ENCODE measurements around the gene CHPF2. TPM values are rescaled to one million over a fixed set of nuclear protein-coding genes. Genes with fewer than 3 reads are reported as not detected.

Gene CHPF2
- polyA plus RNA-seq, 3 donors: 34.4 to 38.0 (median 36.0) TPM

- no peak overlapping the region for H3K4me2 ChIP-seq (replicated peaks; ENCODE audit: extremely low read depth, low read length, poor library complexity, severe bottlenecking)
- peaks cover 82 to 100% of the 10 kb centered on the region in 2 donors for H3K36me3 ChIP-seq (replicated peaks in 1 of 2; ENCODE audit: control insufficient read depth in 1 of 2, insufficient read depth in 2 of 2, low read length in 2 of 2)
- no peak overlapping the region for H2AFZ ChIP-seq (ENCODE audit: insufficient read depth, low read depth, low read length, poor library complexity, severe bottlenecking)
- Mint-ChIP-seq H3K36me3 (peaks cover 83 to 96% of the 10 kb centered on the region in 2 donors), H3K27me3 (ENCODE audit: low read depth in 3 of 3) (peaks cover 0 to 3% (median 0%) of the 10 kb centered on the region in 3 donors), H3K27ac (no peak overlapping the region), H3K4me3 (no peak overlapping the region), H3K4me1 (no peaks in the 10 kb centered on the region), H3K9me3 (peaks cover 0 to 2% (median 0%) of the 10 kb centered on the region in 7 donors)
- H3K27me3 ChIP-seq (ENCODE audit: control insufficient read depth in 2 of 2, insufficient read depth in 2 of 2, low read length in 2 of 2): no peaks in the 10 kb centered on the region
- no peak overlapping the region for H3K27ac ChIP-seq (ENCODE audit: low read depth in 1 of 2, low read length in 2 of 2)
- H3K4me3 ChIP-seq (replicated peaks in 1 of 3; ENCODE audit: low read depth in 2 of 3, low read length in 3 of 3): no peak overlapping the region
- 96% methylated on average over 6 of the region's 9 CpGs for WGBS (ENCODE audit: insufficient coverage)
- H3K79me2 ChIP-seq (ENCODE audit: insufficient read depth, low read length): no peaks in the 10 kb centered on the region
- no peak overlapping the region for H3K9ac ChIP-seq (ENCODE audit: insufficient read depth, low read length, poor library complexity, severe bottlenecking)
- no peak for DNase-seq
- no peaks in the 10 kb centered on the region for H3K4me1 ChIP-seq (ENCODE audit: control insufficient read depth in 1 of 2, insufficient read depth in 2 of 2, low read length in 2 of 2)
- no peak for TF ChIP-seq CTCF (IDR thresholded peaks at IDR 0.05)
- no peaks in the 10 kb centered on the region for H3K9me3 ChIP-seq (replicated peaks in 1 of 2; ENCODE audit: control insufficient read depth in 1 of 2, insufficient read depth in 1 of 2, low read length in 2 of 2)
- intact Hi-C loops (cut with micrococcal nuclease): no loop called here
- H4K20me1 ChIP-seq (ENCODE audit: insufficient read depth, low read length): no peaks in the 10 kb centered on the region
Observed at GRCh38 chr7:151218170-151218569, 14.1 kb upstream of the CHPF2 start.

- H3K27ac ChIP-seq (ENCODE audit: low read depth in 1 of 2, low read length in 2 of 2): no peak overlapping the region
- peaks cover 54 to 66% of the 10 kb centered on the region in 2 donors for H3K36me3 Mint-ChIP-seq
- peaks cover 23 to 27% of the 10 kb centered on the region in 2 donors for H3K4me1 ChIP-seq (ENCODE audit: control insufficient read depth in 1 of 2, insufficient read depth in 2 of 2, low read length in 2 of 2)
- H3K9me3 Mint-ChIP-seq: peaks cover 0 to 2% (median 0%) of the 10 kb centered on the region in 7 donors
- no peak overlapping the region for H2AFZ ChIP-seq (ENCODE audit: insufficient read depth, low read depth, low read length, poor library complexity, severe bottlenecking)
- no peak overlapping the region for H3K4me3 Mint-ChIP-seq
- no peaks in the 10 kb centered on the region for H4K20me1 ChIP-seq (ENCODE audit: insufficient read depth, low read length)
- H3K9ac ChIP-seq (ENCODE audit: insufficient read depth, low read length, poor library complexity, severe bottlenecking): no peak overlapping the region
- H3K4me2 ChIP-seq (replicated peaks; ENCODE audit: extremely low read depth, low read length, poor library complexity, severe bottlenecking): no peak overlapping the region
- H3K36me3 ChIP-seq (replicated peaks in 1 of 2; ENCODE audit: control insufficient read depth in 1 of 2, insufficient read depth in 2 of 2, low read length in 2 of 2): peaks cover 46 to 64% of the 10 kb centered on the region in 2 donors
- no peaks in the 10 kb centered on the region for H3K9me3 ChIP-seq (replicated peaks in 1 of 2; ENCODE audit: control insufficient read depth in 1 of 2, insufficient read depth in 1 of 2, low read length in 2 of 2)
- peaks cover 19% of the 10 kb centered on the region for H3K79me2 ChIP-seq (ENCODE audit: insufficient read depth, low read length)
- no peak overlapping the region for H3K4me3 ChIP-seq (replicated peaks in 1 of 3; ENCODE audit: low read depth in 2 of 3, low read length in 3 of 3)
- DNase-seq: no peak
- H3K27me3 ChIP-seq (ENCODE audit: control insufficient read depth in 2 of 2, insufficient read depth in 2 of 2, low read length in 2 of 2): no peaks in the 10 kb centered on the region
- intact Hi-C loops (cut with micrococcal nuclease): loop anchor here in 1 of 2 donors (10.0 kb wide), 1 partner anchor 291 kb away; the partner anchor contains the start of gene RHEB
- peaks cover 27% of the 10 kb centered on the region for H3K4me1 Mint-ChIP-seq
- no peak for TF ChIP-seq CTCF (IDR thresholded peaks at IDR 0.05)
- H3K27me3 Mint-ChIP-seq (ENCODE audit: low read depth in 3 of 3): no peaks in the 10 kb centered on the region
- WGBS (ENCODE audit: insufficient coverage): 96% methylated on average over 12 of the region's 14 CpGs
- H3K27ac Mint-ChIP-seq: peak overlapping the region in 1 of 7 donors; percentile 58
Observed at GRCh38 chr7:151223728-151224127, 8.6 kb upstream of the CHPF2 start.

Data from CD14-positive monocyte (primary cell).